Hepatocyte (in vitro differentiated cells): ENCODE results near the gene ALKBH7. TPM values are rescaled to one million over a fixed set of nuclear protein-coding genes. Genes with fewer than 3 reads are reported as not detected.
A peak's percentile ranks its signal among the peaks of the same experiment; 100 is the strongest.

Experiments used
- DNase-seq: peaks from one replicate; pipeline ENCODE4 v3.0.0-alpha.2; 2016; ENCODE audit warnings: low spot score
- H2AFZ ChIP-seq: fragments of 200-600 bp; sonication (generic); 2 replicates; pipeline ENCODE4 v1.6.0; 2016; ENCODE audit warnings: antibody characterized with exemption, mild to moderate bottlenecking
- H3K27ac ChIP-seq: fragments of 200-600 bp; sonication (generic); 2 replicates; pipeline ENCODE4 v1.5.1; 2016; ENCODE audit warnings: mild to moderate bottlenecking
- H3K27me3 ChIP-seq: fragments of 200-600 bp; sonication (generic); 2 replicates; pipeline ENCODE4 v1.6.1; 2016
- H3K36me3 ChIP-seq: fragments of 200-600 bp; sonication (generic); replicated peaks from 2 replicates; pipeline ENCODE4 v1.5.1; 2016; ENCODE audit warnings: low read depth; ENCODE audit not compliant: insufficient read depth
- H3K4me1 ChIP-seq: fragments of 200-600 bp; sonication (generic); 2 replicates; pipeline ENCODE4 v1.5.1; 2016; ENCODE audit warnings: mild to moderate bottlenecking, moderate library complexity; ENCODE audit not compliant: insufficient read depth
- H3K4me2 ChIP-seq: fragments of 200-600 bp; sonication (generic); 2 replicates; pipeline ENCODE4 v1.6.0; 2016
- H3K4me3 ChIP-seq: fragments of 200-600 bp; sonication (generic); 2 replicates; pipeline ENCODE4 v1.5.1; 2016; ENCODE audit warnings: mild to moderate bottlenecking
- H3K79me2 ChIP-seq: fragments of 200-600 bp; sonication (generic); 2 replicates; pipeline ENCODE4 v1.6.0; 2017; ENCODE audit warnings: mild to moderate bottlenecking
- H3K9me2 ChIP-seq: fragments of 200-600 bp; sonication (generic); replicated peaks from 2 replicates; pipeline ENCODE4 v1.6.0; 2017; ENCODE audit warnings: mild to moderate bottlenecking; ENCODE audit not compliant: insufficient read depth
- H3K9me3 ChIP-seq: fragments of 200-600 bp; sonication (generic); 2 replicates; pipeline ENCODE4 v1.5.1; 2016; ENCODE audit warnings: low read depth, mild to moderate bottlenecking
- H4K20me1 ChIP-seq: fragments of 200-600 bp; sonication (generic); 2 replicates; pipeline ENCODE4 v1.6.0; 2016; ENCODE audit warnings: mild to moderate bottlenecking; ENCODE audit not compliant: insufficient read depth, poor library complexity, severe bottlenecking
- EZH2 ChIP-seq: fragments of 200-600 bp; sonication (generic); IDR thresholded peaks from 2 replicates; pipeline ENCODE4 v1.6.1; 2016; ENCODE audit warnings: antibody characterized with exemption, mild to moderate bottlenecking, borderline replicate concordance
- EZH2phosphoT487 ChIP-seq: fragments of 200-600 bp; sonication (generic); IDR thresholded peaks from one replicate; pipeline ENCODE4 v1.6.1; 2018; ENCODE audit warnings: antibody characterized with exemption, mild to moderate bottlenecking, low read depth, moderate library complexity; ENCODE audit not compliant: unreplicated experiment, severe bottlenecking
- WGBS: methylation state at CpG from one replicate; pipeline ENCODE4 v1.1.6; 2016; ENCODE audit warnings: low lambda C conversion rate; ENCODE audit errors: missing lambda C conversion rate; 5-methylcytosine and 5-hydroxymethylcytosine counted together
- polyA plus RNA-seq: library from polyadenylated mRNA; unstranded; fragments of >200 nt; fragmentation: Nextera tagmentation; extraction: Ambion mirVana; gene quantifications from 2 replicates; pipeline ENCODE4 v1.2.1, GENCODE V29; 2016
- total RNA-seq: library from RNA; depleted of rRNA; stranded (reverse); fragments of >200 nt; gene quantifications from 2 replicates; pipeline ENCODE4 v1.2.3, GENCODE V29; 2014
- TF ChIP-seq, protein P1 (sequence below): fragments of 200-600 bp; sonication (generic); IDR thresholded peaks from 2 replicates; pipeline ENCODE4 v1.5.1; 2016; ENCODE audit warnings: antibody characterized with exemption, mild to moderate bottlenecking; ENCODE audit not compliant: poor library complexity

Gene ALKBH7
- total and polyA plus RNA-seq, 2 experiments from 2014 or later = 45.3 to 99.3 TPM

DNA sequence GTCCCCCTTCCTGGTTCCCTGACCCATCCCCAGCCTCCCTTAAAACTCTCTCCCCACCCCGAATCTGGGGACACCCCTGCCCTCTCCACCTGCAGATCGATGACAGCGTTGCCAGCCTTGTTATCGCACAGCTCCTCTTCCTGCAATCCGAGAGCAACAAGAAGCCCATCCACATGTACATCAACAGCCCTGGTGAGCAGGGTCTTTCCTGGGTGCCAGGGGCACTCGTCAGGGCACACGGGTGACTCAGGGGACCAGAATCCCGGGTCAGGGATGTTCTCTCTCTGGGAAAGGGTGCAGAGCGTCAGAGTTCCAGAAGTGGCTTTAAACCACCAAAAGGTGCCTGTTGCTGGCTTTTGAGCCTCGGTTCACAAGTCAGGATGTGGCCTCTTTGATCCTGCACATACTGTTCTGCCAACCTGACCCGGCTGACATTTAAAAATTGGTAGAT, 10.2 kb upstream of the ALKBH7 start:
- H4K20me1 ChIP-seq = no peaks in the 10 kb centered on the region
- H3K9me3 ChIP-seq = no peaks in the 10 kb centered on the region
- no peaks in the 10 kb centered on the region for H3K27me3 ChIP-seq
- H3K4me1 ChIP-seq = peaks cover 6% of the 10 kb centered on the region
- 49% methylated on average over 11 of the region's 11 CpGs for WGBS
- H3K36me3 ChIP-seq = no peaks in the 10 kb centered on the region
- peak overlapping the region; percentile 60 for H3K27ac ChIP-seq
- peak overlapping the region; percentile 92 for H3K4me2 ChIP-seq
- H3K9me2 ChIP-seq = no peaks in the 10 kb centered on the region
- H3K79me2 ChIP-seq = peaks cover 13% of the 10 kb centered on the region
- peak overlapping the region; percentile 74 for H2AFZ ChIP-seq
- H3K4me3 ChIP-seq = peak overlapping the region; percentile 75
- TF ChIP-seq EZH2phosphoT487 (no peak), EZH2 (no peak)
- TF ChIP-seq, protein P1, sequence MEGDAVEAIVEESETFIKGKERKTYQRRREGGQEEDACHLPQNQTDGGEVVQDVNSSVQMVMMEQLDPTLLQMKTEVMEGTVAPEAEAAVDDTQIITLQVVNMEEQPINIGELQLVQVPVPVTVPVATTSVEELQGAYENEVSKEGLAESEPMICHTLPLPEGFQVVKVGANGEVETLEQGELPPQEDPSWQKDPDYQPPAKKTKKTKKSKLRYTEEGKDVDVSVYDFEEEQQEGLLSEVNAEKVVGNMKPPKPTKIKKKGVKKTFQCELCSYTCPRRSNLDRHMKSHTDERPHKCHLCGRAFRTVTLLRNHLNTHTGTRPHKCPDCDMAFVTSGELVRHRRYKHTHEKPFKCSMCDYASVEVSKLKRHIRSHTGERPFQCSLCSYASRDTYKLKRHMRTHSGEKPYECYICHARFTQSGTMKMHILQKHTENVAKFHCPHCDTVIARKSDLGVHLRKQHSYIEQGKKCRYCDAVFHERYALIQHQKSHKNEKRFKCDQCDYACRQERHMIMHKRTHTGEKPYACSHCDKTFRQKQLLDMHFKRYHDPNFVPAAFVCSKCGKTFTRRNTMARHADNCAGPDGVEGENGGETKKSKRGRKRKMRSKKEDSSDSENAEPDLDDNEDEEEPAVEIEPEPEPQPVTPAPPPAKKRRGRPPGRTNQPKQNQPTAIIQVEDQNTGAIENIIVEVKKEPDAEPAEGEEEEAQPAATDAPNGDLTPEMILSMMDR = no peak
- DNase-seq = no peak

DNA sequence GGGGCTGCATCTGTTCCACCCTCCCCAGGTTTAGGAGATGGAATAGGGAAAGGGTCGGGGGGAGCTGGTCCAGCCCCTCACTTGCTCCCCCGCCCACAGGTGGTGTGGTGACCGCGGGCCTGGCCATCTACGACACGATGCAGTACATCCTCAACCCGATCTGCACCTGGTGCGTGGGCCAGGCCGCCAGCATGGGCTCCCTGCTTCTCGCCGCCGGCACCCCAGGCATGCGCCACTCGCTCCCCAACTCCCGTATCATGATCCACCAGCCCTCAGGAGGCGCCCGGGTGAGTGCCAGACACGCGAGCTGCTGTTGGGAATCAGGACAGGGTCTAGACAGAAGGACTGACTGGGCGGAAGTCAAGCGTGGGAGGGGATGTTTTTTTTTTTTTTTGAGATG, 8.2 kb upstream of the ALKBH7 start:
- Histone ChIP-seq H3K4me3 (no peak overlapping the region), H3K4me1 (peaks cover 6% of the 10 kb centered on the region), H3K79me2 (peaks cover 13% of the 10 kb centered on the region), H3K4me2 (no peak overlapping the region), H3K9me2 (no peaks in the 10 kb centered on the region), H3K27ac (no peak overlapping the region), H2AFZ (no peak overlapping the region), H3K9me3 (no peaks in the 10 kb centered on the region), H4K20me1 (no peaks in the 10 kb centered on the region), H3K36me3 (no peaks in the 10 kb centered on the region), H3K27me3 (no peaks in the 10 kb centered on the region)
- TF ChIP-seq, protein P1 = no peak
- TF ChIP-seq EZH2phosphoT487 (no peak), EZH2 (no peak)
- 98% methylated on average over 21 of the region's 21 CpGs for WGBS
- no peak for DNase-seq

DNA sequence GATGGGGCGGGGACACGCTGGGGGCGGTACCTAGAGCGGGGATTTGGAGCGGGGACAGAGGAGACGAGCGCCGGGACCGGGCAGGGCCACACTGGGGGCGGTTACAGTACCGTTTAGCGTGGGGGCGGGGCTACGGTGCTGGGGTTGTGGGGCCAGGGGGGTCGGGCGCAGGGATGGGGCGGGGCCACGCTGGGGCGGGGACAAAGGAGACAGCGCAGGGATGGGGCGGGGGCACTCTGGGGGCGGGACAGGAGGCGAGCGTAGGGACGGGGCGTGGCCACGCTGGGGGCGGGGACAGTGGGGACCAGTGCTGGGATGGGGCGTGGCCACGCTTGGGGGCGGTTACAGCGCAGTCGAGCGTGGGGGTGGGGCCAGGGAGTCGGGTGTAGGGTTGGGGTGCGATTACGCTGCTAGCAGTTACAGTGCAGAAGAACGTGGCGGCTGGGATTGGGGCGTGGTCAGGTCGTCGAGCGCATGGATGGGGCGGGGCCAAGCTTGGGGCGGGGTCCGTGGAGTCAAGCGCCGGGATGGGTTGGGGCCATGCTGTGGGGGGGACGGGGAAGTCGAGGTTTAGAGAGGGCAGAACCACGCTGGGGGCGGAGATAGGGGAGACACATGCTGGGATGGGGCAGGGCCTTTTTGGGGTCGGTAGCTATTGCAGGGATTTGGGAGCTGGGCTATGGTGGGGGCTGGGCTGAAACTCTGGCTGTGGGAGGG, 660 bp downstream of the ALKBH7 start:
- peak; percentile 100 for DNase-seq
- Histone ChIP-seq H2AFZ (peak overlapping the region; percentile 61), H3K4me2 (peak overlapping the region; percentile 80), H3K36me3 (no peaks in the 10 kb centered on the region), H3K4me3 (peak overlapping the region; percentile 80), H3K27me3 (no peaks in the 10 kb centered on the region), H3K27ac (peak overlapping the region; percentile 99), H3K4me1 (peaks cover 5% of the 10 kb centered on the region), H3K9me3 (no peaks in the 10 kb centered on the region), H3K79me2 (peaks cover 3% of the 10 kb centered on the region), H4K20me1 (no peaks in the 10 kb centered on the region), H3K9me2 (no peaks in the 10 kb centered on the region)
- TF ChIP-seq EZH2phosphoT487 = no peak
- no peak for TF ChIP-seq EZH2
- TF ChIP-seq, protein P1 = no peak
- 0% methylated on average over 6 of the region's 53 CpGs for WGBS
